Effector CD8-positive, alpha-beta T cell (primary cell): ENCODE results near the gene MME.
"Not testable (repeated sequence)": the region's sequence is repeated elsewhere in the genome, so short reads cannot be mapped to it uniquely, and the experiment has no call there.

Experiments
- DNase-seq: peaks from one replicate; lab custom pipeline; 2025; lab: John Stamatoyannopoulos, UW

MME gene

GRCh38 chr3:155084567-155084966, 4.4 kb downstream of the MME start:
- DNase-seq, result no peak

GRCh38 chr3:155086051-155086450, 5.9 kb downstream of the MME start:
- no peak for DNase-seq

GRCh38 chr3:155088706-155089345, 8.7 kb downstream of the MME start:
- DNase-seq, result no peak

- no peak for DNase-seq
These were observed 9.4 kb downstream of the MME start for GRCh38 chr3:155089495-155089894.

- DNase-seq, result no peak
These were observed 13.1 kb downstream of the MME start for GRCh38 chr3:155093261-155093660.

GRCh38 chr3:155096303-155097008, 16.3 kb downstream of the MME start:
- no peak for DNase-seq

GRCh38 chr3:155097009-155097349, 16.9 kb downstream of the MME start:
- DNase-seq, result no peak

- no peak for DNase-seq
These were observed 21.3 kb downstream of the MME start for GRCh38 chr3:155101398-155101797.

GRCh38 chr3:155102329-155102728, 22.2 kb downstream of the MME start:
- no peak for DNase-seq

- DNase-seq, result no peak
These were observed 23.6 kb downstream of the MME start for GRCh38 chr3:155103686-155104085.

GRCh38 chr3:155106119-155106518, 26.0 kb downstream of the MME start:
- no peak for DNase-seq

GRCh38 chr3:155110022-155110421, 29.9 kb downstream of the MME start:
- no peak for DNase-seq

- DNase-seq, result no peak
These were observed 31.1 kb downstream of the MME start for GRCh38 chr3:155110996-155111901.

- DNase-seq, result no peak
These were observed 31.9 kb downstream of the MME start for GRCh38 chr3:155111971-155112370.

- no peak for DNase-seq
These were observed 32.7 kb downstream of the MME start for GRCh38 chr3:155112661-155113389.

- DNase-seq, result not testable (repeated sequence)
These were observed 44.6 kb downstream of the MME start for GRCh38 chr3:155124745-155125144.

- DNase-seq, result no peak
These were observed 49.3 kb downstream of the MME start for GRCh38 chr3:155129396-155129795.

GRCh38 chr3:155130001-155130400, 49.9 kb downstream of the MME start:
- no peak for DNase-seq

GRCh38 chr3:155131104-155131503, 51.0 kb downstream of the MME start:
- DNase-seq, result no peak

- not testable (repeated sequence) for DNase-seq
These were observed 54.2 kb downstream of the MME start for GRCh38 chr3:155134311-155134710.

GRCh38 chr3:155135003-155135402, 54.9 kb downstream of the MME start:
- DNase-seq, result no peak

GRCh38 chr3:155138677-155139076, 58.6 kb downstream of the MME start:
- DNase-seq, result no peak
